Sigmoid colon (tissue), 7 donors: ENCODE data around the gene IQGAP2. TPM values are rescaled to one million over a fixed set of nuclear protein-coding genes. Genes with fewer than 3 reads are reported as not detected.

ENCODE experiments used
- DNase-seq: peaks from one replicate; pipeline ENCODE4 v3.0.0-alpha.2; 2019
- H3K27ac ChIP-seq, 4 donors: fragments of 200-600 bp; sonication (generic); one replicate each; pipeline ENCODE4 v1.5.1; 2016 to 2019; ENCODE audit warnings: mild to moderate bottlenecking in 1 of 4
- H3K27me3 ChIP-seq, 3 donors: fragments of 200-600 bp; sonication (generic); one replicate each; pipeline ENCODE4 v1.5.1; 2019; ENCODE audit warnings: mild to moderate bottlenecking in 1 of 3
- H3K36me3 ChIP-seq, 4 donors: fragments of 200-600 bp; sonication (generic); one replicate each; pipeline ENCODE4 v1.5.1; 2016 to 2019
- H3K4me1 ChIP-seq, 4 donors: fragments of 200-600 bp; sonication (generic); one replicate each; pipeline ENCODE4 v1.5.1; 2017 to 2019
- H3K4me3 ChIP-seq, 4 donors: fragments of 200-600 bp; sonication (generic); one replicate each; pipeline ENCODE4 v1.5.1; 2017 to 2019; ENCODE audit warnings: mild to moderate bottlenecking in 2 of 4, moderate library complexity in 1 of 4
- H3K9me3 ChIP-seq, 4 donors: fragments of 200-600 bp in 3 of 4; sonication (generic) in 3 of 4; one replicate each; pipeline versions ENCODE4 v1.5.1 to v1.6.1; 2013 to 2019
- CTCF ChIP-seq, 4 experiments: fragments of 450-650 bp in 3 of 4; fragments of 200-600 bp in 1 of 4; IDR thresholded peaks; one replicate each; pipeline ENCODE4 v1.5.1; 2016 to 2019; ENCODE audit warnings: antibody characterized with exemption in 4 of 4, mild to moderate bottlenecking in 3 of 4, moderate library complexity in 2 of 4
- EP300 ChIP-seq, 4 donors: sonication (generic); formaldehyde crosslinking; IDR thresholded peaks; one replicate each; pipeline ENCODE4 v1.6.1; 2017; ENCODE audit warnings: antibody characterized with exemption in 4 of 4
- POLR2A ChIP-seq, 2 donors: fragments of 450-650 bp; IDR thresholded peaks; one replicate each; pipeline ENCODE4 v1.6.1; 2016; ENCODE audit warnings: antibody characterized with exemption in 2 of 2, mild to moderate bottlenecking in 2 of 2, moderate library complexity in 2 of 2
- POLR2AphosphoS5 ChIP-seq, 4 donors: sonication (generic); formaldehyde crosslinking; IDR thresholded peaks; one replicate each; pipeline ENCODE4 v1.6.1; 2017; ENCODE audit warnings: antibody characterized with exemption in 4 of 4
- WGBS, 2 donors: extraction: QIAGEN DNeasy Blood & Tissue Kit; methylation state at CpG; one replicate each; pipeline ENCODE4 v1.1.7; 2013; 5-methylcytosine and 5-hydroxymethylcytosine counted together
- intact Hi-C: fragments of 100-400 bp; cut with DNase I; formaldehyde crosslinking; loops from one replicate; pipeline ENCODE4 v1.15.1; 2023
- polyA plus RNA-seq, 3 donors: library from polyadenylated mRNA; stranded (reverse); fragments of 200-250 nt; gene quantifications; one replicate each; pipeline ENCODE4 v1.2.3, GENCODE V29; 2013
- total RNA-seq, 4 donors: library from RNA; depleted of rRNA; stranded (reverse); fragments of >200 nt; gene quantifications; one replicate each; pipeline ENCODE4 v1.1.0, GENCODE V29; 2016
- donor health status: healthy with polysubstance abuse.
- donor health status: Bipolar disorder and iron deficiency.
- donor health status: healthy.

The IQGAP2 gene
- total and polyA plus RNA-seq, 7 donors, result 15.0 to 85.3 (median 24.6) TPM

GRCh38 chr5:76642390-76643040, 239.4 kb downstream of the IQGAP2 start:
- intact Hi-C loops, result loop anchor here (5.0 kb wide), 1 partner anchor 40 kb away; no protein-coding TSS in a partner anchor
- no peak overlapping the region for H3K4me3 ChIP-seq
- no peak for DNase-seq
- no peak for TF ChIP-seq POLR2AphosphoS5 (IDR thresholded peaks at IDR 0.05)
- no peak for TF ChIP-seq POLR2A (IDR thresholded peaks at IDR 0.05)
- no peak for TF ChIP-seq CTCF (IDR thresholded peaks at IDR 0.05)
- no peak for TF ChIP-seq EP300 (IDR thresholded peaks at IDR 0.05)
- H3K9me3 ChIP-seq, result no peaks in the 10 kb centered on the region
- no peaks in the 10 kb centered on the region for H3K27me3 ChIP-seq
- no peaks in the 10 kb centered on the region for H3K4me1 ChIP-seq
- 86 to 91% methylated on average over 6 of the region's 6 CpGs for WGBS, 2 donors
- H3K36me3 ChIP-seq, result no peaks in the 10 kb centered on the region
- H3K27ac ChIP-seq, result no peak overlapping the region

- intact Hi-C loops, result loop anchor here (5.0 kb wide), 1 partner anchor 41 kb away; no protein-coding TSS in a partner anchor
- no peak overlapping the region for H3K4me3 ChIP-seq
- no peak for DNase-seq
- H3K4me1 ChIP-seq, result no peaks in the 10 kb centered on the region
- TF ChIP-seq EP300 (IDR thresholded peaks at IDR 0.05) (no peak), POLR2A (IDR thresholded peaks at IDR 0.05) (no peak), POLR2AphosphoS5 (IDR thresholded peaks at IDR 0.05) (no peak)
- H3K9me3 ChIP-seq, result no peaks in the 10 kb centered on the region
- H3K27ac ChIP-seq, result no peak overlapping the region
- no peaks in the 10 kb centered on the region for H3K36me3 ChIP-seq
- no peaks in the 10 kb centered on the region for H3K27me3 ChIP-seq
These were observed 240.3 kb downstream of the IQGAP2 start for GRCh38 chr5:76643371-76643770.

- 94 to 96% methylated on average over 2 of the region's 2 CpGs for WGBS, 2 donors
- H3K4me3 ChIP-seq, result no peak overlapping the region
These were observed 246.1 kb downstream of the IQGAP2 start for GRCh38 chr5:76649140-76649539.

GRCh38 chr5:76652809-76653414, 249.8 kb downstream of the IQGAP2 start:
- Histone ChIP-seq H3K4me1 (no peaks in the 10 kb centered on the region), H3K27ac (no peak overlapping the region), H3K27me3 (no peaks in the 10 kb centered on the region), H3K36me3 (no peaks in the 10 kb centered on the region), H3K9me3 (peaks cover 0 to 8% (median 0%) of the 10 kb centered on the region in 4 donors), H3K4me3 (no peak overlapping the region)
- intact Hi-C loops, result no loop called here
- no peak for DNase-seq
- 82 to 85% methylated on average over 3 of the region's 3 CpGs for WGBS, 2 donors
- TF ChIP-seq EP300 (IDR thresholded peaks at IDR 0.05), result no peak
- no peak for TF ChIP-seq CTCF (IDR thresholded peaks at IDR 0.05)
- no peak for TF ChIP-seq POLR2AphosphoS5 (IDR thresholded peaks at IDR 0.05)
- TF ChIP-seq POLR2A (IDR thresholded peaks at IDR 0.05), result no peak

More at GRCh38 chr5:76649140-76649539, 246.1 kb downstream of the IQGAP2 start:
- Histone ChIP-seq H3K27me3 (no peaks in the 10 kb centered on the region), H3K36me3 (no peaks in the 10 kb centered on the region), H3K27ac (no peak overlapping the region), H3K9me3 (peaks cover 0 to 8% (median 0%) of the 10 kb centered on the region in 4 donors), H3K4me1 (no peaks in the 10 kb centered on the region)
- intact Hi-C loops, result no loop called here
- TF ChIP-seq POLR2A (IDR thresholded peaks at IDR 0.05), result no peak
- TF ChIP-seq CTCF (IDR thresholded peaks at IDR 0.05), result no peak
- TF ChIP-seq POLR2AphosphoS5 (IDR thresholded peaks at IDR 0.05), result no peak
- no peak for TF ChIP-seq EP300 (IDR thresholded peaks at IDR 0.05)
- no peak for DNase-seq

DNA sequence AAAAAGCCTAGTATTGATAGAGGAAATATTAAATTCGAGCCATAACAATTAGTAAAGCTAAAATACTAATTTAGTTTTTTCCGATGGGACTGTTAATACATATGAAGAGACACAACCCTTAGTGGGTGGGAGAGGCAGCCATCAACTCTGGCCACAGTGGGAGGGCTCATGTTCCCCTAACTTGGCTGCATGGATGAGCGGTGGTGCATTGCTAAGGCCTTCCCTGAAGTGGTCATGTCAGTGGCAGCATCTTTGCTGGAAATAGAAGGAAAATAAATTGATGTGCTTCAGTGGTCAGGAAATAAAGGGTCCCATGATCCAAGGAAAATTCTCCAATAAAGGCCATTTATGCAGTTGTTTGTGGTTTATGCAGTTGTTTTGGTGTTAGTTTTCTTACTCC, 254.0 kb downstream of the IQGAP2 start:
- Histone ChIP-seq H3K36me3 (no peaks in the 10 kb centered on the region), H3K9me3 (no peaks in the 10 kb centered on the region), H3K27me3 (no peaks in the 10 kb centered on the region), H3K4me1 (no peaks in the 10 kb centered on the region), H3K27ac (no peak overlapping the region), H3K4me3 (no peak overlapping the region)
- no peak for TF ChIP-seq EP300 (IDR thresholded peaks at IDR 0.05)
- TF ChIP-seq POLR2A (IDR thresholded peaks at IDR 0.05), result no peak
- TF ChIP-seq CTCF (IDR thresholded peaks at IDR 0.05), result no peak
- TF ChIP-seq POLR2AphosphoS5 (IDR thresholded peaks at IDR 0.05), result no peak
- DNase-seq, result no peak
- WGBS, 2 donors, result 96 to 97% methylated on average over 3 of the region's 3 CpGs
- intact Hi-C loops, result no loop called here
